Left ventricle myocardium inferior (tissue), 1 donor: ENCODE results near the gene PBX1. TPM values are rescaled to one million over a fixed set of nuclear protein-coding genes. Genes with fewer than 3 reads are reported as not detected.

Source experiments
- DNase-seq: peaks from one replicate; pipeline ENCODE4 v3.0.0-alpha.2; 2020
- H3K27ac ChIP-seq: fragments of 200-600 bp; replicated peaks from 2 replicates; pipeline ENCODE4 v1.8.0; 2021
- H3K27me3 ChIP-seq: fragments of 200-600 bp; 2 replicates; pipeline ENCODE4 v1.8.0; 2021; ENCODE audit warnings: low read depth
- H3K36me3 ChIP-seq: fragments of 200-600 bp; 2 replicates; pipeline ENCODE4 v1.8.0; 2021
- H3K4me1 ChIP-seq: fragments of 200-600 bp; 2 replicates; pipeline ENCODE4 v1.8.0; 2021
- H3K4me3 ChIP-seq: fragments of 200-600 bp; 2 replicates; pipeline ENCODE4 v1.8.0; 2021; ENCODE audit warnings: mild to moderate bottlenecking, moderate library complexity
- H3K9me3 ChIP-seq: fragments of 200-600 bp; replicated peaks from 2 replicates; pipeline ENCODE4 v1.8.0; 2021
- intact Hi-C: fragments of 100-400 bp; cut with micrococcal nuclease; formaldehyde crosslinking; loops from one replicate; pipeline ENCODE4 v1.11.0; 2022
- total RNA-seq: library from RNA; stranded (reverse); fragmentation: NEBNext Ultra II Directional; extraction: Animal tissue kit (Norgen Biotek cat#: 25700); gene quantifications from one replicate; pipeline ENCODE4 v1.2.1, GENCODE V29; 2021
- TF ChIP-seq, protein P1 (sequence below): fragments of 200-600 bp; IDR thresholded peaks from 2 replicates; pipeline ENCODE4 v1.8.0; 2021; ENCODE audit warnings: antibody characterized with exemption, mild to moderate bottlenecking, borderline replicate concordance
- donor health status: DM: no; HTN: yes; CAD: no; lungs with severe emphysema.

PBX1 gene
- total RNA-seq, 1 donor from 2014 or later = 73.2 TPM

DNA sequence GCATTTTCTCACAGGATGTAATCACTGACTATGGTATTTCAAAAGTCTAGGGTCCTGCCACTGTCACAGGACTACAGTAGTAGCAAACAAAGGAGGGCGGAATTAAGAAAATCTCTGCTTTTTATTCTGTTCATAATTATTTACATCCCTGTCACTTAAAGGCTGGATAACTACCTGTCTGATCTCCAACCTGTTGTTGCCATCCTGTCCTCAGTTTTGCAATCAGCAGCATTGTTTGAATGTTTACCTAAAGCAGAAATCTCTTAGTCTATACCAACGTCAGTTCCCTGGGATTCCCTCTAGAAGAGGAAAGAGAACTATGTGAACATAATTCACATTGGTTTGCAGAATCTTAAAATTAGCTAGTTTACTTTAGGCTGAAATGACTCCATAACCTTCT is 218.5 kb downstream of the PBX1 start:
- no peaks in the 10 kb centered on the region for H3K27me3 ChIP-seq
- no peak for DNase-seq
- peaks cover 72% of the 10 kb centered on the region for H3K4me1 ChIP-seq
- H3K27ac ChIP-seq = no peak overlapping the region
- H3K4me3 ChIP-seq = no peak overlapping the region
- H3K9me3 ChIP-seq = no peaks in the 10 kb centered on the region
- intact Hi-C loops = no loop called here
- no peaks in the 10 kb centered on the region for H3K36me3 ChIP-seq
- TF ChIP-seq, protein P1, sequence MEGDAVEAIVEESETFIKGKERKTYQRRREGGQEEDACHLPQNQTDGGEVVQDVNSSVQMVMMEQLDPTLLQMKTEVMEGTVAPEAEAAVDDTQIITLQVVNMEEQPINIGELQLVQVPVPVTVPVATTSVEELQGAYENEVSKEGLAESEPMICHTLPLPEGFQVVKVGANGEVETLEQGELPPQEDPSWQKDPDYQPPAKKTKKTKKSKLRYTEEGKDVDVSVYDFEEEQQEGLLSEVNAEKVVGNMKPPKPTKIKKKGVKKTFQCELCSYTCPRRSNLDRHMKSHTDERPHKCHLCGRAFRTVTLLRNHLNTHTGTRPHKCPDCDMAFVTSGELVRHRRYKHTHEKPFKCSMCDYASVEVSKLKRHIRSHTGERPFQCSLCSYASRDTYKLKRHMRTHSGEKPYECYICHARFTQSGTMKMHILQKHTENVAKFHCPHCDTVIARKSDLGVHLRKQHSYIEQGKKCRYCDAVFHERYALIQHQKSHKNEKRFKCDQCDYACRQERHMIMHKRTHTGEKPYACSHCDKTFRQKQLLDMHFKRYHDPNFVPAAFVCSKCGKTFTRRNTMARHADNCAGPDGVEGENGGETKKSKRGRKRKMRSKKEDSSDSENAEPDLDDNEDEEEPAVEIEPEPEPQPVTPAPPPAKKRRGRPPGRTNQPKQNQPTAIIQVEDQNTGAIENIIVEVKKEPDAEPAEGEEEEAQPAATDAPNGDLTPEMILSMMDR = no peak

DNA sequence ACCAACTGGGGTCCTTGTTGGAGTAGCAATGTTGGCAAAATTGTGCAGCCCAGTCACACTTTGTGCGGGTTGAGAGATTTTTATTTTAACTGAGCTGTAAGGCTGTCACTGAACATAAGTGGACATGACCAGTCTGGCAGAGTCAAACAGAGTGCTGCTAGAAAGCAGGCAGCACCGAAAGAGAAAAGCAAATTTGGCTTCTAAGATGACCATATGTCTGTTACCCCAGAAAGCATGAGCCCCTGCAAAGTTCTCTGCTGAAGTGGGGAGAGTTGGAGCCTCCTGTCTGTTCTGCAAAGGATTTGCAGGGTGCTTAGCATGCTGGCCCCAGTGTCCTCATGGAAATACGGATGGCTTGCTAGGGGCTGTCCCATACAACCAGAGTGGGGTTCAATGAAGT is 220.4 kb downstream of the PBX1 start:
- no peaks in the 10 kb centered on the region for H3K9me3 ChIP-seq
- H3K27ac ChIP-seq = peak overlapping the region; percentile 81
- TF ChIP-seq, protein P1 = no peak
- intact Hi-C loops = no loop called here
- no peaks in the 10 kb centered on the region for H3K27me3 ChIP-seq
- no peak for DNase-seq
- no peak overlapping the region for H3K4me3 ChIP-seq
- no peaks in the 10 kb centered on the region for H3K36me3 ChIP-seq
- H3K4me1 ChIP-seq = peaks cover 75% of the 10 kb centered on the region

DNA sequence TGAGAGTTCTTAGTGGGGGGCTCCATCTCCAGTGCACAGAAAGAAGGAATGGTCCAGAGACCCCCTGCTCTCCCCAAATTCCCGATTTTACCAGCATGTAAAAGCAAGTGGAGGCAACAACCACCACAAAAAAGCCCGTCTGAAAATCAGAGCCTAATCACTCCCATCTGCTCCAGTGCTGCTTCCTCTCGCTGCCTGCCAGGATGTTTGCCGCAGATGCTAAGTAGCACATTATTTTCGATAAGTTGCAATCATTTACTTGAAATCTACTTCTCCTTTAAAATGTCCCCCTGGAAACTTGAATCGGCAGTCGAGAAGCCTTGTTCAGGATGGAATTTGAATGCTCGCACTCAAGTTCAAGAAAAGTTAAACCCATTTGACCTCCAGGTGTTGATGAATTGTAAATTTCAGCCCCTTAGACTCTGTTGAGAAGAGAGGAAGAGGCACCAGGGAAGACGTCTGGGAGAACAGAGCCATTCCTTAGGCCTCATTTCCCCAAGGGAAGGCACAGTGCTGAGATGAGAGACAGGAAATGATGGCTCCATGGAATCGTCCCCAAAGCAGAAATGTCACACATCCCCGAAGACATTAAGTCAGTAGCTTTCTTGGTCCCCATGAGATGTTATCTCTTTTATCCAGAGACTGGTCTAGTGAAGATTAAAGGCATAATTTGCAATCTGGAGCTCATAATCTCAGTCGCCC is 221.3 kb downstream of the PBX1 start:
- intact Hi-C loops = loop anchor here (10.0 kb wide), 1 partner anchor 215 kb away; no protein-coding TSS in a partner anchor
- TF ChIP-seq, protein P1 = no peak
- no peak overlapping the region for H3K4me3 ChIP-seq

DNA sequence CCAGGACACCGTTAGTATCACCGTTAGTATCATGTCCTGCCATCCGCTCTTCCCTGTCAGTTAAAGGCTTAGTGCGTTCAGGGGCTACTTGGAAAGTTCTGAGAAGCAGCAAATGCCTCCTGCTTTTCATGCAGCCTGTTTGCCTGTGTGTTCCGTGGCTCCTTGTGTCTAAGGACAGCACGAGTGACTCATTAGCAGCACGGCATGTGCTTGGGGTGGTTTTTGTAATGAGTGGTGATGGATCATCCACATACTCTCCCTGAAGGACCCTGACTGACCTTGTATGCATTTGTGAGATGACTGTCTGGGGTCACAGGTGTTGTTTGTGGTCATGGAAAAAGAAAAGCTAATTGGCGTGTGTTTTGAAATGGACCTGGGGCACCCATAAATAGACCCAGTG is 221.9 kb downstream of the PBX1 start:
- peaks cover 79% of the 10 kb centered on the region for H3K4me1 ChIP-seq
- peak; percentile 40 for DNase-seq
- no peaks in the 10 kb centered on the region for H3K9me3 ChIP-seq
- TF ChIP-seq, protein P1 = no peak
- H3K27me3 ChIP-seq = no peaks in the 10 kb centered on the region
- no peaks in the 10 kb centered on the region for H3K36me3 ChIP-seq
- intact Hi-C loops = loop anchor here (10.0 kb wide), 1 partner anchor 216 kb away; no protein-coding TSS in a partner anchor
- H3K4me3 ChIP-seq = no peak overlapping the region
- H3K27ac ChIP-seq = peak overlapping the region; percentile 81

More for the DNA sequence above, 221.3 kb downstream of the PBX1 start:
- no peak for DNase-seq
- no peaks in the 10 kb centered on the region for H3K27me3 ChIP-seq
- peak overlapping the region; percentile 81 for H3K27ac ChIP-seq
- H3K4me1 ChIP-seq = peaks cover 75% of the 10 kb centered on the region
- H3K9me3 ChIP-seq = no peaks in the 10 kb centered on the region
- H3K36me3 ChIP-seq = no peaks in the 10 kb centered on the region

DNA sequence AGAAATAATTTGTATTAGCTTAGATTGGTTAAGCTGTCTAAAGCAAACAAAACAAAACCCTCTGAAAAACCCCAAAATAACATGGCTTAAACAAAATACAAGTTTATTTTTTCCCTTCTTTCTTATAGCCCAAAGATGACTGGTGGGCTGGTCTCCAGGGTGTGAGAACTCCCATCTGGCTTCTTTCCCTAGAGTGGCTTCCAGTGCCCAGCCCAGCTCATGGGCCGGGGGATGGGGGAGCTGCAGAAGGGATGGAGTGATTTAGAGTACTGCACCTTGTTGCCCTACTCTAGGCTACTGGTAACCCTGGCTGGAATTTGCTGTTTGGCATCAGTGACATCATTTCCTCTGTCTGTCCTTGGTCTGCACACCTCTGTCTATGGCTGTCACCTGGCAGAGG is 223.0 kb downstream of the PBX1 start:
- DNase-seq = no peak

More for the DNA sequence above, 223.0 kb downstream of the PBX1 start:
- H3K4me3 ChIP-seq = no peak overlapping the region
- H3K27ac ChIP-seq = peak overlapping the region; percentile 81
- no peaks in the 10 kb centered on the region for H3K36me3 ChIP-seq
- TF ChIP-seq, protein P1 = no peak
- H3K4me1 ChIP-seq = peaks cover 90% of the 10 kb centered on the region
- H3K27me3 ChIP-seq = no peaks in the 10 kb centered on the region
- H3K9me3 ChIP-seq = no peaks in the 10 kb centered on the region
- intact Hi-C loops = loop anchor here (10.0 kb wide), 1 partner anchor 217 kb away; no protein-coding TSS in a partner anchor
